OCI-LY3 (cell line): ENCODE measurements around the gene CCDC112.

Source experiments
- CTCF ChIP-seq: fragments of 200-600, 300-600 bp; sonication (generic); IDR thresholded peaks from 2 replicates; pipeline ENCODE4 v1.5.1; 2014; ENCODE audit warnings: antibody characterized with exemption, low read length, low read depth
- EZH2phosphoT487 ChIP-seq: fragments of 200-600 bp; shearing (Covaris generic); IDR thresholded peaks from 2 replicates; pipeline ENCODE4 v1.6.1; 2018; ENCODE audit warnings: antibody characterized with exemption, mixed run types, low read depth

GRCh38 chr5:115241881-115242642, 54.4 kb downstream of the CCDC112 start:
- no peak for TF ChIP-seq CTCF
- no peak for TF ChIP-seq EZH2phosphoT487
